GM12873 (cell line): ENCODE data around the gene TNFRSF13B.

Source experiments
- CTCF ChIP-seq: IDR thresholded peaks from 2 replicates; pipeline ENCODE4 v1.5.1; 2012; ENCODE audit warnings: low read depth, mild to moderate bottlenecking, moderate library complexity, low read length, control low read depth; ENCODE audit not compliant: insufficient read depth; ENCODE audit errors: missing control alignments

TNFRSF13B gene

GRCh38 chr17:16954521-16954920 is 17.4 kb downstream of the TNFRSF13B start:
- TF ChIP-seq CTCF, result no peak

- TF ChIP-seq CTCF, result no peak
These were observed 18.1 kb downstream of the TNFRSF13B start for GRCh38 chr17:16953841-16954240.

GRCh38 chr17:16953347-16953746 is 18.6 kb downstream of the TNFRSF13B start:
- no peak for TF ChIP-seq CTCF

- TF ChIP-seq CTCF, result no peak
These were observed 19.5 kb downstream of the TNFRSF13B start for GRCh38 chr17:16952401-16952800.

- no peak for TF ChIP-seq CTCF
These were observed 21.4 kb downstream of the TNFRSF13B start for GRCh38 chr17:16950488-16950887.

GRCh38 chr17:16948587-16949376 is 23.1 kb downstream of the TNFRSF13B start:
- no peak for TF ChIP-seq CTCF

GRCh38 chr17:16947470-16947869 is 24.4 kb downstream of the TNFRSF13B start:
- TF ChIP-seq CTCF, result no peak
